Muscle of leg (tissue), 16 donors: ENCODE measurements around the gene OR1G1. TPM values are rescaled to one million over a fixed set of nuclear protein-coding genes. Genes with fewer than 3 reads are reported as not detected.
"Not testable (repeated sequence)": the region's sequence is repeated elsewhere in the genome, so short reads cannot be mapped to it uniquely, and the experiment has no call there.

Experiments
- DNase-seq: peaks from one replicate; pipeline ENCODE4 v3.0.0; 2013
- H3K27ac ChIP-seq: one replicate; pipeline ENCODE4 v1.5.1; 2013; ENCODE audit warnings: mild to moderate bottlenecking, low read length, control low read depth
- H3K27me3 ChIP-seq: one replicate; pipeline ENCODE4 v1.6.1; 2013; ENCODE audit warnings: low read length; ENCODE audit not compliant: control insufficient read depth, insufficient read depth
- H3K36me3 ChIP-seq: one replicate; pipeline ENCODE4 v1.6.1; 2013; ENCODE audit warnings: low read length; ENCODE audit not compliant: control insufficient read depth, insufficient read depth
- H3K4me1 ChIP-seq: one replicate; pipeline ENCODE4 v1.6.1; 2013; ENCODE audit warnings: low read length; ENCODE audit not compliant: control insufficient read depth, insufficient read depth
- H3K4me3 ChIP-seq: one replicate; pipeline ENCODE4 v1.5.1; 2013; ENCODE audit warnings: low read length, control low read depth
- H3K9me3 ChIP-seq: replicated peaks from 2 replicates; pipeline ENCODE4 v1.6.1; 2013; ENCODE audit warnings: low read depth, low read length; ENCODE audit not compliant: control insufficient read depth
- WGBS: methylation state at CpG from one replicate; pipeline ENCODE4 v1.1.5; 2013; ENCODE audit warnings: missing lambda C conversion rate; ENCODE audit not compliant: insufficient coverage; 5-methylcytosine and 5-hydroxymethylcytosine counted together
- long read RNA-seq, 11 donors: transcript quantifications; one replicate each; lab custom pipeline, GENCODE V29; 2026
- polyA plus RNA-seq, 8 donors: library from polyadenylated mRNA; unstranded; fragments of 120-200 nt; gene quantifications; one replicate each; pipeline versions ENCODE4 v1.2.1 to v1.2.3, GENCODE V29; 2013; ENCODE audit warnings: inconsistent platforms in 1 of 8, low replicate concordance in 1 of 8; ENCODE audit not compliant: insufficient read length in 8 of 8, insufficient read depth in 1 of 8
- total RNA-seq: library from RNA; stranded (reverse); fragments of 120-200 nt; gene quantifications from one replicate; pipeline ENCODE4 v1.2.4, GENCODE V29; 2013

The OR1G1 gene
- total RNA-seq (not detected), polyA plus RNA-seq (not detected)
- long read RNA-seq, donor 1, result 0 reads
- long read RNA-seq, donor 2, result 0 reads
- long read RNA-seq, donor 3, result 0 reads
- long read RNA-seq, donor 4, result 0 reads
- long read RNA-seq, donor 5, result 0 reads
- long read RNA-seq, donor 6, result 0 reads
- long read RNA-seq, donor 7, result 0 reads
- long read RNA-seq, donor 8, result 0 reads
- long read RNA-seq, donor 9, result 0 reads
- long read RNA-seq, donor 10, result 0 reads
- long read RNA-seq, donor 11, result 0 reads

- no peak within 1 kb of the TSS for H3K27ac ChIP-seq
- no peak within 1 kb of the TSS for H3K4me3 ChIP-seq
- no peaks in the 10 kb centered on the region for H3K27me3 ChIP-seq
- no peaks in the 10 kb centered on the region for H3K9me3 ChIP-seq
- WGBS, result 71% methylated on average over 1 of the region's 2 CpGs
- no peak for DNase-seq
- H3K4me1 ChIP-seq, result no peaks in the 10 kb centered on the region
- H3K36me3 ChIP-seq, result no peaks in the 10 kb centered on the region
Measured at GRCh38 chr17:3127451-3127850, at the start of gene OR1G1. Gene OR1G1 (minus strand): TSS chr17:3127551. CDS start chr17:3127551, 0 bp downstream.

- H3K9me3 ChIP-seq, result peaks cover 8% of the 10 kb centered on the region
- DNase-seq, result peak; percentile 12
- no peaks in the 10 kb centered on the region for H3K36me3 ChIP-seq
- no peak overlapping the region for H3K4me3 ChIP-seq
- peaks cover 3% of the 10 kb centered on the region for H3K27me3 ChIP-seq
- no peaks in the 10 kb centered on the region for H3K4me1 ChIP-seq
- WGBS, result 72% methylated on average over 2 of the region's 5 CpGs
- no peak overlapping the region for H3K27ac ChIP-seq
Measured at GRCh38 chr17:3167574-3167973, 40.2 kb upstream of the OR1G1 start.

- no peaks in the 10 kb centered on the region for H3K27me3 ChIP-seq
- no peaks in the 10 kb centered on the region for H3K9me3 ChIP-seq
- H3K27ac ChIP-seq, result no peak overlapping the region
- H3K36me3 ChIP-seq, result no peaks in the 10 kb centered on the region
- H3K4me1 ChIP-seq, result no peaks in the 10 kb centered on the region
- DNase-seq, result no peak
- no CpG with 5 or more reads among the region's 1 CpG for WGBS
- no peak overlapping the region for H3K4me3 ChIP-seq
Measured at GRCh38 chr17:3157218-3157617, 29.9 kb upstream of the OR1G1 start.

GRCh38 chr17:3137494-3137893, 10.1 kb upstream of the OR1G1 start:
- H3K9me3 ChIP-seq, H3K4me1 ChIP-seq, H3K36me3 ChIP-seq, H3K4me3 ChIP-seq, H3K27ac ChIP-seq, DNase-seq, H3K27me3 ChIP-seq: not testable (repeated sequence)
- WGBS, result no CpG with 5 or more reads among the region's 3 CpGs

GRCh38 chr17:3104322-3104721, 23.0 kb downstream of the OR1G1 start, which contains the start of gene OR1D2:
Gene OR1D2 (minus strand): TSS chr17:3104422. CDS start chr17:3092996, 11,426 bp downstream.
- no peaks in the 10 kb centered on the region for H3K27me3 ChIP-seq

More at GRCh38 chr17:3104322-3104721, 23.0 kb downstream of the OR1G1 start, which contains the start of gene OR1D2:
- no peak for DNase-seq
- Histone ChIP-seq H3K4me1 (no peaks in the 10 kb centered on the region), H3K36me3 (no peaks in the 10 kb centered on the region), H3K9me3 (no peaks in the 10 kb centered on the region), H3K27ac (no peak within 1 kb of the TSS), H3K4me3 (no peak within 1 kb of the TSS)
- WGBS, result 33% methylated on average over 1 of the region's 3 CpGs

Other genes with a start within 250 kb of the OR1G1 start
- not detected for gene OR1D5, start 63.9 kb downstream of the OR1G1 start, total RNA-seq
- not detected for gene OR1D5, start 63.9 kb downstream of the OR1G1 start, polyA plus RNA-seq
- not detected for gene OR1D2, start 23.1 kb downstream of the OR1G1 start, total RNA-seq
- gene OR1D2, start 23.1 kb downstream of the OR1G1 start, polyA plus RNA-seq, result under 1 TPM in 1 of 8 donors, not detected in 7; 0.05 TPM
- not detected for gene OR1A2, start 70.0 kb upstream of the OR1G1 start, total RNA-seq
- gene OR1A2, start 70.0 kb upstream of the OR1G1 start, polyA plus RNA-seq, result not detected
- not detected for gene OR1A1, start 80.1 kb upstream of the OR1G1 start, total RNA-seq
- under 1 TPM in 1 of 8 donors, not detected in 7; 0.10 TPM for gene OR1A1, start 80.1 kb upstream of the OR1G1 start, polyA plus RNA-seq
- gene OR3A1, start 170.8 kb upstream of the OR1G1 start, total RNA-seq, result not detected
- under 1 TPM in 3 of 8 donors, not detected in 5; 0.17 to 0.34 (median 0.18) TPM for gene OR3A1, start 170.8 kb upstream of the OR1G1 start, polyA plus RNA-seq